Right lobe of liver (tissue), 6 donors: ENCODE measurements around the gene SMCO3. TPM values are rescaled to one million over a fixed set of nuclear protein-coding genes. Genes with fewer than 3 reads are reported as not detected.
A peak's percentile ranks its signal among the peaks of the same experiment; 100 is the strongest.

Experiments
- ATAC-seq, 4 donors: fragments of 200-7000 bp; cut with Tn5 transposase; one replicate each; pipeline ENCODE4 v1.9.1; 2020; ENCODE audit warnings: mild to moderate bottlenecking in 4 of 4, moderate library complexity in 4 of 4
- DNase-seq, 3 donors: peaks; one replicate each; pipeline ENCODE4 v3.0.0-alpha.2; 2020
- H3K27ac ChIP-seq, 3 donors: fragments of 200-600 bp; one replicate each; pipeline ENCODE4 v1.8.0; 2022
- H3K27me3 ChIP-seq, 2 donors: fragments of 200-600 bp; one replicate each; pipeline ENCODE4 v1.8.0; 2022
- H3K36me3 ChIP-seq, 4 donors: fragments of 200-600 bp; sonication (generic) in 1 of 4; one replicate each; pipeline versions ENCODE4 v1.5.1 to v1.8.0; 2017 to 2022; ENCODE audit warnings: control low read depth in 1 of 4
- H3K4me1 ChIP-seq, 4 donors: fragments of 200-600 bp; sonication (generic) in 1 of 4; one replicate each; pipeline versions ENCODE4 v1.5.1 to v1.8.0; 2017 to 2022; ENCODE audit warnings: control low read depth in 1 of 4
- H3K4me3 ChIP-seq, 3 donors: fragments of 200-600 bp; one replicate each; pipeline ENCODE4 v1.8.0; 2022
- H3K9me3 ChIP-seq, 4 donors: fragments of 200-600 bp; sonication (generic) in 1 of 4; one replicate each; pipeline versions ENCODE4 v1.5.1 to v1.8.0; 2017 to 2022; ENCODE audit warnings: control low read depth in 1 of 4
- CTCF ChIP-seq, 4 donors: fragments of 200-600 bp in 3 of 4; fragments of 450-650 bp in 1 of 4; IDR thresholded peaks; one replicate each; pipeline versions ENCODE4 v1.5.1 to v1.8.0; 2016 to 2022; ENCODE audit warnings: antibody characterized with exemption in 4 of 4, mild to moderate bottlenecking in 2 of 4
- POLR2A ChIP-seq: fragments of 450-650 bp; IDR thresholded peaks from one replicate; pipeline ENCODE4 v1.6.1; 2017; ENCODE audit warnings: antibody characterized with exemption, mild to moderate bottlenecking
- WGBS: methylation state at CpG from one replicate; pipeline ENCODE4 v1.1.6; 2018; ENCODE audit warnings: low coverage, low lambda C conversion rate; ENCODE audit not compliant: insufficient coverage; ENCODE audit errors: missing lambda C conversion rate; 5-methylcytosine and 5-hydroxymethylcytosine counted together
- intact Hi-C, 2 donors: fragments of 100-400 bp; cut with DNase I; formaldehyde crosslinking; loops; one replicate each; pipeline versions ENCODE4 v1.11.2 to v1.14.1; 2022
- total RNA-seq, 6 experiments: library from RNA; depleted of rRNA in 2 of 6; stranded (reverse); fragments of >200 nt in 2 of 6; fragmentation: NEBNext Ultra II Directional in 3 of 6; extraction: Animal tissue kit (Norgen Biotek cat#: 25700) in 3 of 6; gene quantifications; one replicate each; pipeline versions ENCODE4 v1.1.0 to v1.2.4, GENCODE V29; 2016 to 2023
- donor health status: DM: no; HTN: yes; CAD: no.
- donor health status: DM: no; HTN: no; CAD: no.
- donor health status: DM: no; HTN: no; CAD: no.
- donor health status: DM: no; HTN: yes; CAD: no.
- donor health status: DM: no; HTN: yes; CAD: no.

The SMCO3 gene
- total RNA-seq, 6 experiments from 2014 or later = 0.24 to 0.68 (median 0.40) TPM; not detected in 1

- Histone ChIP-seq H3K27me3 (no peaks in the 10 kb centered on the region), H3K4me1 (no peaks in the 10 kb centered on the region), H3K36me3 (no peaks in the 10 kb centered on the region), H3K4me3 (no peak overlapping the region), H3K9me3 (no peaks in the 10 kb centered on the region), H3K27ac (no peak overlapping the region)
- TF ChIP-seq CTCF (IDR thresholded peaks at IDR 0.05) (no peak), POLR2A (no peak)
- DNase-seq (no peak), ATAC-seq (no peak)
- intact Hi-C loops = no loop called here
Measured at GRCh38 chr12:14852880-14853279, 38.9 kb upstream of the SMCO3 start.

DNA sequence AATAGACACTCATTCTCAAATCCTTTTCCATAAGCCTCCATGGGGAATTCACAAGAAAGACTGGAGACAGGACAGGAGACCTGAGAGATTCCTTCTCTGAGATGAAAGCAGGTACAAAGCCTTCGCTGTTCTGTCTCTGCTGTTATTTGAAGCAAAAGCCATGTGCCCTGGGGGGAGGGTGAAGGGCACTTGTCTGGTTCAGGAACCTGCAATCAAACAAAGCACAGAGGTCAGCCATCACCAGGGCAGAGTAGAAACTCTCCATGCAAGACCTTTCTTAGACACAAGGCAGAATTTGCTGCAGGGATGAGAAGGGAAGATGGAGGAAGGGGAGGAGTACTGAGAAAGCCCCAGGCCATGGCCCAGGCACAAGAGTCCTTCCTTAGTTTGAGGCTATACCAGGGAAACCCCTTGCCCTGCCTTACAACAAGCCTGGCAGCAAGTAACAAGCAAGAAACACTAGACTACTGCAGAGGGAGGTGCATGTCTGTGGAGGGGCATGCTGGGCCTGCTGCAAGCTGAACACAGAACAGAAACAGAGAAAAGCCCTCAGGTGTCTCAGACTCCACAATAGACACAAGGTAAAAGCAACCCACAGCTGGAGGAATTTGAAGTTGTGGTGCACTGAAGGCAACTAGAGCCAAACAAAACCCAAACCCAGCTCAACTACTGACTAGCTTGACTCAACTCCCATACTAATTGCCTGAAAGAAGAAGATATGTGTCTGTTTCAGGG is 37.1 kb upstream of the SMCO3 start:
- 75% methylated on average over 1 of the region's 1 CpG for WGBS
- H3K4me3 ChIP-seq = no peak overlapping the region
- ATAC-seq (no peak), DNase-seq (no peak)
- H3K36me3 ChIP-seq = no peaks in the 10 kb centered on the region
- no peak overlapping the region for H3K27ac ChIP-seq
- peaks cover 0 to 4% (median 0%) of the 10 kb centered on the region in 4 donors for H3K4me1 ChIP-seq
- intact Hi-C loops = no loop called here
- H3K27me3 ChIP-seq = no peaks in the 10 kb centered on the region
- TF ChIP-seq POLR2A (no peak), CTCF (IDR thresholded peaks at IDR 0.05) (no peak)
- no peaks in the 10 kb centered on the region for H3K9me3 ChIP-seq

DNA sequence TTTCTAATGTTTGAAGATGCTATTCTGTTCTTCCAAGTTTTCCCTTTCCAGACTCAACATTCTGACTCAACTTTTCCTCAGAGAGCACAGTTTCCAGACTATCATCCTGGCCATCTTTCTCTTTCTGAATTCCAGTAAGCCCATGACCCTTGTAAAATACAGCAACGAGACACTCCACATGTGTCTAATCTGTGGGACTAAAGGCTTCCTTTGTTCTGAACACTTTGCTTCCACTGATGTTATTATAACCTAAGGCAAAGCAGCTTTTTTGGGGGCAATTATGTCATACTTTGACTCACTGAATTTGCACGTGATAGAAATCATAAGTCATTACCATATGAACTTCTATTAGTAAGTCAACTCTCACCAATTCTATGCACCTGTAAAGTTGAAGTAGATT is 35.7 kb upstream of the SMCO3 start:
- Histone ChIP-seq H3K4me3 (no peak overlapping the region), H3K4me1 (peaks cover 0 to 4% (median 0%) of the 10 kb centered on the region in 4 donors), H3K27ac (no peak overlapping the region), H3K9me3 (no peaks in the 10 kb centered on the region), H3K36me3 (no peaks in the 10 kb centered on the region), H3K27me3 (no peaks in the 10 kb centered on the region)
- no peak for TF ChIP-seq CTCF (IDR thresholded peaks at IDR 0.05)
- TF ChIP-seq POLR2A = no peak
- WGBS = 65% methylated on average over 2 of the region's 2 CpGs
- DNase-seq = no peak
- ATAC-seq = no peak
- intact Hi-C loops = loop anchor here (10.0 kb wide), 1 partner anchor 145 kb away; no protein-coding TSS in a partner anchor

DNA sequence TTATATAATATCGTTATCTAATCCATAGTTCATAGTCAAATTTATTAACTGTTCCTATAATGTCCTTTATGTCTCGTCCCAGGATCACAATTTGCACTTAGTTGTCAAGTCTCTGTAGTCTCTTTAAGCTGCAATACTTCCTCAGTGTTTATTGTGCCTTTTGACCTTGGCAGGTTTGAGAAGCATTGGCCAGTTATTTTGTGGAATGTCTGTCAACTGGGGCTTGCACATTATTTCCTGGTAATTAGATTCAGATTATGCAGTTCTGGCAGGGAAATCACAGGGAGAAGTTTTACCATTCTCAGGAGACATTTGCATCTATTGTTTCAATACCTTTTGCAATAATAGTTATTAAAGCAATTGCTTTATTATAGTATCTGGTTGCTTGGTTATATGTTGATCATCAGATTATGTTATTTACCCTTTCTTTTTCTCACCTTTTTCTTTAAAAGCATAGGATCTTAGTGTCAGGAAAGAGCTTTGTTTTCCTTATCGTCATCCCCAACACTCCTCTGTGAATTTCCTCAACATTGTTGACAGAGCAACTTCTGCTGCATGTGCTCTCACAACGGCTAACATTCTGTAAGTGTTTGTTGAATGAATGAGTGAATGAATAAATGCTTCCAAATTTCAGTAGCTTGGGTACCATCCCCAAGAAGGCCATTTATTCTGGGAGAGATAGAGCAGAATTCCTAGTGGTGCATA is 33.0 kb upstream of the SMCO3 start:
- WGBS = 53% methylated on average over 4 of the region's 4 CpGs
- intact Hi-C loops = loop anchor here (10.0 kb wide), 1 partner anchor 148 kb away; no protein-coding TSS in a partner anchor
- H3K27ac ChIP-seq = no peak overlapping the region
- H3K4me1 ChIP-seq = peaks cover 0 to 12% (median 0%) of the 10 kb centered on the region in 4 donors
- no peaks in the 10 kb centered on the region for H3K36me3 ChIP-seq
- ATAC-seq = peak in 1 of 4 donors; percentile 11
- H3K27me3 ChIP-seq = no peaks in the 10 kb centered on the region
- no peaks in the 10 kb centered on the region for H3K9me3 ChIP-seq
- H3K4me3 ChIP-seq = no peak overlapping the region
- TF ChIP-seq POLR2A = no peak
- no peak for TF ChIP-seq CTCF (IDR thresholded peaks at IDR 0.05)
- no peak for DNase-seq
